GM21390 (cell line): ENCODE data around the gene RSPO3.
A peak's percentile ranks its signal among the peaks of the same experiment; 100 is the strongest.
"Not testable (repeated sequence)": the region's sequence is repeated elsewhere in the genome, so short reads cannot be mapped to it uniquely, and the experiment has no call there.

Experiments used
- ATAC-seq: cut with Tn5 transposase; IDR thresholded peaks from one replicate; pipeline ENCODE4 v1.9.1; 2021; ENCODE audit not compliant: unreplicated experiment

RSPO3 gene, protein sequence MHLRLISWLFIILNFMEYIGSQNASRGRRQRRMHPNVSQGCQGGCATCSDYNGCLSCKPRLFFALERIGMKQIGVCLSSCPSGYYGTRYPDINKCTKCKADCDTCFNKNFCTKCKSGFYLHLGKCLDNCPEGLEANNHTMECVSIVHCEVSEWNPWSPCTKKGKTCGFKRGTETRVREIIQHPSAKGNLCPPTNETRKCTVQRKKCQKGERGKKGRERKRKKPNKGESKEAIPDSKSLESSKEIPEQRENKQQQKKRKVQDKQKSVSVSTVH

GRCh38 chr6:127118298-127119101 lies at the start of gene RSPO3:
Gene RSPO3 (plus strand): TSS chr6:127118671. CDS start chr6:127119193, 522 bp downstream.
- ATAC-seq, result peak; percentile 21

DNA sequence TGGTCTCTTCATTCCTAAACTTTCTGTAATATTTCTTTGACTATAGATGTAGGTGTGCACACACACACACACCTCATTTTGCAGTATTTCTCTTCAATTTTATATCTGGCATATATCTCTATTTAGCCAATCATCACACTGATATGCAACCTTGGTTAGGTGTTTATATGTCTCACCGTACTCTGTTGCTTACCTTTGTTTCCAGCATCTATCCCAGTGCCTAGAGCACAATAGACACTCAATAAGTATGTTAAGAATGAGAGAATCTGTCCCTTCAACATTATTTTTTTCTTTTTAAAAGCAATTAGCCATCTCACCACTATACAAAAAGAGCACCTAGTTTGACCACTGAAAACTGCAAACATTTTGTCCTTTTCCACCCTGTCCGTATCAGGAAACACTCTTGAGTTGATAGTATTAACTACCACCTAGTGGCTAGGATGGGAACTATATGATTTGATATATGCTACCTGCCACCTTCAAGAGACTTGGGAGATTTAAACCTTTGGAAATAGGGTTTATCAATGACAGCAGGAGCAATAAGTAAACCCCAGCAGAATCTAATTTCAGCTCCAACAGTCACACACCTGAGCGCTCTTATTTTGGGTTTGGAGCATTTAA lies 48.7 kb upstream of the RSPO3 start:
- peak; percentile 67 for ATAC-seq

GRCh38 chr6:127073222-127073621 lies 45.2 kb upstream of the RSPO3 start:
- peak; percentile 58 for ATAC-seq

GRCh38 chr6:127076466-127076865 lies 42.0 kb upstream of the RSPO3 start:
- no peak for ATAC-seq

- no peak for ATAC-seq
These were observed 40.6 kb upstream of the RSPO3 start for GRCh38 chr6:127077886-127078285.

DNA sequence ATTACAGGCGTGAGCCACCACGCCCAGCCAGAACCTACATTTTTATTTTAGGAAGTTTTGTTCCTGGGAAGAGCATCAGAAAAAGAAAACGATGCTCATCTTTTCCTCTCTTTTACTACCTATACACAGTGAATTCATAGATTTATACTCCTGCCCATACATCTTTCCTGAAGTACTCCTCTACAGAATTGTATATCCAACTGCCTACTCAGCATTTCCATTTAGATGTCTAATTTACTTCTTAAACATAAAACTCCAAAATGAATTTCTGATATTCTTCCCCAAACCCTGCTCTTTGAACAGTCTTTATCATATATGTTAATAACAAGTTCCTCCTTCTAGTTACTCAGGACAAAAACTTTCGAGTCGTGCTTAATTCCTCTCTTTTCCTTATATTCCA lies 39.8 kb upstream of the RSPO3 start:
- ATAC-seq, result no peak

- no peak for ATAC-seq
These were observed 38.8 kb upstream of the RSPO3 start for GRCh38 chr6:127079681-127080080.

GRCh38 chr6:127080081-127080480 lies 38.4 kb upstream of the RSPO3 start:
- ATAC-seq, result no peak

GRCh38 chr6:127083231-127083962 lies 35.1 kb upstream of the RSPO3 start:
- no peak for ATAC-seq

DNA sequence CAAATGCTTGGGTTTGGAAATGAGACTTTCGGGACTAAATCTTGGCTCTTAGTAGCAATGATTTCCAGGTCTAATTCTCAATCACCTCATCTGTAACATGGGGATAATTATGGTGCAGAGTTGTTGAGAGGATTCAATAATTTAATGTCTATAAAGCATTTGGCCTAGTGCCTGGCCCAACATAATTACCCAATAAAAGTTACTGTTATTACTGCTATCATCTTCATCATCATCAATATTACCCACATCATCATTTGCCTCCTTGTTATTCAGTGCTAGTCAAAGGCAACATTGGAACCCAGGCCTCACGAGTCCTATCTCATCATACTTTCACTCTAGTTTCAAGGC lies 34.5 kb upstream of the RSPO3 start:
- ATAC-seq, result no peak

DNA sequence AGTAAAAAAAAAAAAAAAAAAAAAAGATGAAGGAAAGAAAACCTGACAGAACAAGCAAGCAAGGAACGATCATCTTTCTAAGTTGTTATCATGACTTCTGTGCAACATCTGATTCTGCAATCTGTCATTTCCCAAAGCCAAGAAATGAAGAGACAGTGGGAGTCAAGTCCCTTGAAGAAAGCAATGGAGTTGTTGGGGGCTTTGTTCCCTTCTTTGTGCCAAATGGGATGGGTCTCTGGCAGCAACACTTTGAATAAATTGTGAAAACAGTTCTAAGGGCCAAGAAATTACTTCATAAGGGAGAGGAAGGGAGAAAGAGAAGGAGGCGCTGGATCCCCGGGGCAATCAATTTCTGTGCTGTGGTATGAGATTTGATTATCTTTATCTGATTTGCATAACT lies 33.3 kb upstream of the RSPO3 start:
- ATAC-seq, result no peak

GRCh38 chr6:127090051-127090450 lies 28.4 kb upstream of the RSPO3 start:
- ATAC-seq, result no peak

DNA sequence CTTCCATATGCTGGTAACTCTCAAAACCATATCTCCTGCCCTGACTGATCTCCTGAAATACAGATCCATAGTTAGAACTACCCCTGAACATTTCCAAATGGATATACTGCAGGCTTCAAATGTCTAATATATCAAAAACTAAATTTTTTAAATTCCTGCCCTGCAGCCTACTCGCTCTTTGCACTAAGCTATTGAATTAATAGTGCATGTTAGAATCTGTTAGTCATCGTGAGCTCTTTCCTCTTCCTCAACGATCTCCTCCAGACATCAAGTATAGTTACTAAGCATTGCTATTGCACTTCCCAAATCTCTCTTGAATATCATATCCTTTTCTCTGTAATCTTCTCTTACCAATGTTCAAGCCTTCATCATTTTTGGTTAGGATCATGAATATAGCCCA lies 26.0 kb upstream of the RSPO3 start:
- no peak for ATAC-seq

DNA sequence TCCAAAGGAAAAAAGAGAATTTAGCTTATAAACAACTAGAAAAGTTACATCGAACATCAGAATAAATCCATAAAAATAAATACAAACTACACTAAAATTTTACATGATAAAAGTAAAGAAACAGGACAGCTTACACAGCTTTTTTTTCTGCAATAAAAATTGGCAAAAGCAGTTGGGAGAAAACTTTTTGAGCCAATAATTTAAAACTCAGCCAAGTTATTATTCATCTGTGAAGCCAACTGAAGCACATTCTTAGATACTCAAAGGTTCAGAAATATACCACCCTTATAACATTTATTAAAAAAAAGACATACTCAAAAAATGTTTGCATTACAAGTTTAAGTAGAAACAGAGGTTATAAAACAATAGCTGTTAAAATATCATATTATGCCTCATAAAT lies 23.7 kb upstream of the RSPO3 start:
- no peak for ATAC-seq

- no peak for ATAC-seq
These were observed 22.3 kb upstream of the RSPO3 start for GRCh38 chr6:127096167-127096566.

GRCh38 chr6:127097442-127097841 lies 21.0 kb upstream of the RSPO3 start:
- not testable (repeated sequence) for ATAC-seq

DNA sequence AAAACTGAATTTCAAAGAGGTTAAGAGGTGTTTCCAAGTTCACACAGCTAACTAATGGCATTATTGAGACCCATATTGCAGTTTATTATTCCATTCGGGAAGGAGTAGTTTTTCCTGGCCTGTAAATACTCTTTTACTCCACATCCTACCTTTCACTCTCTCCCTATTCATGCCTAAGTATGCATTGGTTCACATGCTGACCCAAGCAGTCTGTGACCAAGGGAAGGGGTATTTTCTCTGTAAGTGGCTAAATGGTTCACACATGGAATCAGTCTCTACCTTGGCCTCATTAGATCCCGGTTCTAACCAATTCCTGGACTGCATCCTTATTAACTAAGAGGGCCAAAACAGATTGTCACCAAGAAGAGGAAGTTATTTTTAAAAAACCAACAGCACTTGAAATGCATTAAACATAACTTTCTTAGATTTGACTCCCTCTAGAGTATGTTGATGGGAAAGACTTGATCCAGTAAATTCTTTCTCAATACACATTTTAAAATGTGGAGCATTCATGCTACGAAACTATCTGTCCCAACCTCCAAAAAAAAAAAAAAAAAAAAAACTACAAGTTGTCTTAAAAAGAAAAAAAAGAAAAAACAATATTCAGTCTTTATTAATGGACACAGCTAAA lies 17.8 kb upstream of the RSPO3 start:
- ATAC-seq, result no peak

DNA sequence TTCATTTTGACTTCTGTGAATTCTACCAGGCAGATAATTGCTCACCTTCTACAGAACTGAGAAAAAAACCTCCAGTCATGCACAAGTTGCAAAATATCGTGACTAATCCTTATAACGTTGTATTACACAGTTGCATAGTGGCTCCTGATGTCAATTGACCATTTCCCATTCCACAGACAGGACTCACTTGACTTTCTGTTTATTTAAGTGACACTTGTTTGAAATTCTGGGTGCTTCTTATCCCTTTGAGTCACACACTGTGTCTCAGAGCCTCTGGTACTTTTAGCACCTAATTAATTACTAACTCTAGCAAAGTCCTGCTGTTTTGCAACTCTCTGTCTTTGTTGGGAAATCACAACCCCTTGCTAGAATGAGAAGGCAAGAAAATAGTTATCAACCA lies 16.2 kb upstream of the RSPO3 start:
- ATAC-seq, result no peak

DNA sequence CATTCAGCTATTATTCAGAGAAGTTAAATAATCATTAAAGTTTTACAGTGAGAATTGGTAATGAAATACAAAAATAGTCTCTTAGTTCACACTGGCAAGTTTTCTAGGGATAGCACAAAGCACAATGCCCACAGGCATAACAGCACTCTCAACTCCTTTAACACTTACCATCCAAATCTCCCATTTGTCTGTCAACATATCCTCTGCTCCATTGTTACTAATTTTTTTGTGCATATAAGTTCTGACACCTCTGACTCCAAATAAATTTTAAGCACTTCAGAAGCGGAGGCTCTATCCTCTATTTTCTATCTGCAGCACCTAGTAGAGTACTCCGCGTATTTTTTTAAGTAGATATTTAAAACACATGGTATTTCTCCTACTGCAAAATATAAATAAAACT lies 15.6 kb upstream of the RSPO3 start:
- ATAC-seq, result no peak

- ATAC-seq, result no peak
These were observed 15.0 kb upstream of the RSPO3 start for GRCh38 chr6:127103482-127103881.

- ATAC-seq, result no peak
These were observed 10.6 kb upstream of the RSPO3 start for GRCh38 chr6:127107916-127108315.
